Upper lobe of left lung (tissue), 4 donors: ENCODE measurements around the gene GDF2.

Experiments used
- EP300 ChIP-seq, 4 donors: sonication (generic); formaldehyde crosslinking; IDR thresholded peaks; one replicate each; pipeline ENCODE4 v1.5.1; 2017; ENCODE audit warnings: antibody characterized with exemption in 4 of 4, control low read depth in 2 of 4
- POLR2A ChIP-seq, 4 donors: fragments of 450-650 bp; IDR thresholded peaks; one replicate each; pipeline ENCODE4 v1.5.1; 2016 to 2017; ENCODE audit warnings: antibody characterized with exemption in 4 of 4, mild to moderate bottlenecking in 2 of 4
- POLR2AphosphoS5 ChIP-seq, 2 donors: sonication (generic); formaldehyde crosslinking; IDR thresholded peaks; one replicate each; pipeline ENCODE4 v1.5.1; 2017; ENCODE audit warnings: antibody characterized with exemption in 2 of 2
- TF ChIP-seq, protein P1 (sequence below), 6 experiments: fragments of 450-650 bp in 4 of 6; fragments of 200-600 bp in 2 of 6; sonication (generic) in 2 of 6; IDR thresholded peaks; one replicate each; pipeline ENCODE4 v1.5.1; 2016 to 2019; ENCODE audit warnings: antibody characterized with exemption in 6 of 6

DNA sequence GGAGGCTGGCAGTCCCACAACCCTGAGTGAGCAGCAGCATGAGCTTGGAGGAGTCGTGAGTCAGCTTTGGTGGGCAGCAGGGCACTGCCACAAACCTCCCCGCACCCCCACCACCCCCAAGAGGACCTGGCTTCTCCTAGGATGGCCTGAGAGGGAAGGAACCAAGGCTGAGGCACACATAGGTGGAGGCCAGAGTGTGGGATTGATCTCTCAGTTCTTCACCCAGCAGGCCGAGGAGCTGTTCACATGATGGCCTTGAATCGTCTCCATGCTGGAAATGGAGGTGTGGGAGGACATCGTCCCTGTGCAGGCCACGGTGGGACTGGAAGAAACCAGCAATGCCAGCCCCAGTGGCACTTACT is 39.6 kb upstream of the GDF2 start:
- no peak for TF ChIP-seq POLR2A (IDR thresholded peaks at IDR 0.05)
- TF ChIP-seq, protein P1, sequence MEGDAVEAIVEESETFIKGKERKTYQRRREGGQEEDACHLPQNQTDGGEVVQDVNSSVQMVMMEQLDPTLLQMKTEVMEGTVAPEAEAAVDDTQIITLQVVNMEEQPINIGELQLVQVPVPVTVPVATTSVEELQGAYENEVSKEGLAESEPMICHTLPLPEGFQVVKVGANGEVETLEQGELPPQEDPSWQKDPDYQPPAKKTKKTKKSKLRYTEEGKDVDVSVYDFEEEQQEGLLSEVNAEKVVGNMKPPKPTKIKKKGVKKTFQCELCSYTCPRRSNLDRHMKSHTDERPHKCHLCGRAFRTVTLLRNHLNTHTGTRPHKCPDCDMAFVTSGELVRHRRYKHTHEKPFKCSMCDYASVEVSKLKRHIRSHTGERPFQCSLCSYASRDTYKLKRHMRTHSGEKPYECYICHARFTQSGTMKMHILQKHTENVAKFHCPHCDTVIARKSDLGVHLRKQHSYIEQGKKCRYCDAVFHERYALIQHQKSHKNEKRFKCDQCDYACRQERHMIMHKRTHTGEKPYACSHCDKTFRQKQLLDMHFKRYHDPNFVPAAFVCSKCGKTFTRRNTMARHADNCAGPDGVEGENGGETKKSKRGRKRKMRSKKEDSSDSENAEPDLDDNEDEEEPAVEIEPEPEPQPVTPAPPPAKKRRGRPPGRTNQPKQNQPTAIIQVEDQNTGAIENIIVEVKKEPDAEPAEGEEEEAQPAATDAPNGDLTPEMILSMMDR (IDR thresholded peaks at IDR 0.05): no peak
- no peak for TF ChIP-seq POLR2AphosphoS5 (IDR thresholded peaks at IDR 0.05)
- TF ChIP-seq EP300 (IDR thresholded peaks at IDR 0.05): no peak
